ENCODE results near the gene DDT.
"Not testable (repeated sequence)": the region's sequence is repeated elsewhere in the genome, so short reads cannot be mapped to it uniquely, and the experiment has no call there.

Gene DDT

GRCh38 chr22:23986538-23987178 lies 12.4 kb upstream of the DDT start:
- H3K27me3 ChIP-seq (ENCODE audit: insufficient read depth, low read length); H3K36me3 ChIP-seq (ENCODE audit: insufficient read depth, low read depth, low read length); H3K27ac ChIP-seq (ENCODE audit: low read length); H3K4me1 ChIP-seq (ENCODE audit: insufficient read depth, low read length); H3K4me3 ChIP-seq (ENCODE audit: low read length); H3K9me3 ChIP-seq (ENCODE audit: insufficient read depth, low read depth, low read length); H3K9ac ChIP-seq (ENCODE audit: low read depth, low read length): not testable (repeated sequence)

- H3K4me1 ChIP-seq (ENCODE audit: insufficient read depth, low read length); H3K27me3 ChIP-seq (ENCODE audit: insufficient read depth, low read length); H3K9ac ChIP-seq (ENCODE audit: low read depth, low read length); H3K9me3 ChIP-seq (ENCODE audit: insufficient read depth, low read depth, low read length); H3K36me3 ChIP-seq (ENCODE audit: insufficient read depth, low read depth, low read length); H3K27ac ChIP-seq (ENCODE audit: low read length); H3K4me3 ChIP-seq (ENCODE audit: low read length): not testable (repeated sequence)
Measured at GRCh38 chr22:23986089-23986488, 11.8 kb upstream of the DDT start.

- no peak overlapping the region for H3K27ac ChIP-seq (ENCODE audit: low read length)
- no peaks in the 10 kb centered on the region for H3K36me3 ChIP-seq (ENCODE audit: insufficient read depth, low read depth, low read length)
- H3K4me1 ChIP-seq (ENCODE audit: insufficient read depth, low read length) = no peaks in the 10 kb centered on the region
- H3K4me3 ChIP-seq (ENCODE audit: low read length) = no peak overlapping the region
- H3K9ac ChIP-seq (ENCODE audit: low read depth, low read length) = no peak overlapping the region
- H3K27me3 ChIP-seq (ENCODE audit: insufficient read depth, low read length) = no peaks in the 10 kb centered on the region
- H3K9me3 ChIP-seq (ENCODE audit: insufficient read depth, low read depth, low read length) = no peaks in the 10 kb centered on the region
Measured at GRCh38 chr22:23984430-23984829, 10.2 kb upstream of the DDT start.

DNA sequence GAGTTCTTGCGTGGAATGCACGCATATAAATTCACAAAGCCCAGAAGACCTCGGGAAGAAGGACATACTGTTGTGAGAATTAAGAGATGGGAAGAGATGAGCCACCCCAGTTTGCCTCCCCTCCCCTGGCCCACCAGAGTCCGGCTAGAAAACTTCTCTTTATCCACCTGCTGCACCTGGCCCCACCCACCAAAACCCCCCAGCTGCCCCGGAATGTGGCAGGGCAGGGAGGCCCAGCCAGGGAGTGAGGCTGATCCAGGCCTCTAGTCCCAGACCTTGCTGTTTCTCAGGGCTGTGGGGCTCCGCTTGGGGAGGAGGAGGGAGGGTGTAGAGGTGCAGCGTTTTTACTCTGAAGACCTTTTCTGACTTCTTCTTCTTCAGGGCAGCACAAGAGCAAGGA lies 6.3 kb upstream of the DDT start:
- H3K27me3 ChIP-seq (ENCODE audit: insufficient read depth, low read length) = not testable (repeated sequence)

GRCh38 chr22:23979557-23980240 lies 5.5 kb upstream of the DDT start, which contains the start of gene GSTT2:
Gene GSTT2 (plus strand): TSS chr22:23980134.
- H3K4me1 ChIP-seq (ENCODE audit: insufficient read depth, low read length); H3K36me3 ChIP-seq (ENCODE audit: insufficient read depth, low read depth, low read length); H3K9ac ChIP-seq (ENCODE audit: low read depth, low read length); H3K4me3 ChIP-seq (ENCODE audit: low read length); H3K27me3 ChIP-seq (ENCODE audit: insufficient read depth, low read length); H3K27ac ChIP-seq (ENCODE audit: low read length); H3K9me3 ChIP-seq (ENCODE audit: insufficient read depth, low read depth, low read length): not testable (repeated sequence)

More for the DNA sequence above, 6.3 kb upstream of the DDT start:
- not testable (repeated sequence) for H3K4me3 ChIP-seq (ENCODE audit: low read length); H3K9me3 ChIP-seq (ENCODE audit: insufficient read depth, low read depth, low read length); H3K36me3 ChIP-seq (ENCODE audit: insufficient read depth, low read depth, low read length); H3K4me1 ChIP-seq (ENCODE audit: insufficient read depth, low read length); H3K27ac ChIP-seq (ENCODE audit: low read length); H3K9ac ChIP-seq (ENCODE audit: low read depth, low read length)

- H3K9me3 ChIP-seq (ENCODE audit: insufficient read depth, low read depth, low read length); H3K27ac ChIP-seq (ENCODE audit: low read length); H3K4me3 ChIP-seq (ENCODE audit: low read length); H3K36me3 ChIP-seq (ENCODE audit: insufficient read depth, low read depth, low read length); H3K27me3 ChIP-seq (ENCODE audit: insufficient read depth, low read length); H3K9ac ChIP-seq (ENCODE audit: low read depth, low read length); H3K4me1 ChIP-seq (ENCODE audit: insufficient read depth, low read length): not testable (repeated sequence)
Measured at GRCh38 chr22:23977304-23977703, 3.1 kb upstream of the DDT start.

DNA sequence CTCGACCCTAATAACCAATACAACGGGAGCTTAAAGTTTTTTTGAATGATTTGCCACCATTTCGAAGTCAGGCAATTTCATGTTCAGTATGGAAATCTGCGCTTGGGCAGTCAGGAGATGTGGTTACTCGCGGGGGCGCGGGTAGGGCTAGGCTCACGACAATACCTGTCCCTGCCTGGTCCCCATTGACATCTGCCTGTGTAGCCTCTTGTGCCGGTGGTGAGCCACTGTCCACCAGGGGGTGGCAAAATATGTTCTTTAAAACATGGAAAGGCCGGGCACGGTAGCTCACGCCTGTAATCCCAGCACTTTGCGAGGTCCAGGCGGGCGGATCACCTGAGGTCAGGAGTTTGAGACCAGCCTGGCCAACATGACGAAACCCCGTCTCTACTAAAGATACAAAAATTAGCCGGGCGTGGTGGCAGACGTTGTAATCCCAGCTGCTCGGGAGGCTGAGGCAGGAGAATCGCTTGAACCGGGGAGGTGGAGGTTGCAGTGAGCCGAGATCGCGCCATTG lies 653 bp upstream of the DDT start:
- not testable (repeated sequence) for H3K9ac ChIP-seq (ENCODE audit: low read depth, low read length); H3K4me3 ChIP-seq (ENCODE audit: low read length); H3K27ac ChIP-seq (ENCODE audit: low read length); H3K27me3 ChIP-seq (ENCODE audit: insufficient read depth, low read length); H3K4me1 ChIP-seq (ENCODE audit: insufficient read depth, low read length); H3K9me3 ChIP-seq (ENCODE audit: insufficient read depth, low read depth, low read length)
- peaks cover 21% of the 10 kb centered on the region for H3K36me3 ChIP-seq (ENCODE audit: insufficient read depth, low read depth, low read length)

DNA sequence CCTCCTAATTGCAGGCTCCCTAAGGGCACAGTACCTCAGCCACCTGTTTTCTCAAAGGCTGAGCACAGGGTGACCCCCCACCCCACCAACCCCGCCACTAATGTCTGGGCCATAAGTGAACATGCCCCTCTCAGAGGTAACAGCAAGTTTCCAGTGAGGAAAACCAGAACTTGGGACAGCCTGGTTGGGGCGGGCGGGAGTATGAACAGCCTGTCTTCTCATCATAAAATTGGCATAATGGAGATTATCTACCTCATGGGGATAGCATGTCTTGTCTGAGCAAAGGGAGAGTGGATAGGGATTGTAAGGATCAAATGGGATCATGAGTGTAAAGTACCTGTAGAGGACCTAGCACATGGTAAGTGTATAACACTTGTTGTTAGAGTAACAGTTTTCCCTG lies 2.3 kb downstream of the DDT start:
- H3K27ac ChIP-seq (ENCODE audit: low read length); H3K4me3 ChIP-seq (ENCODE audit: low read length); H3K9ac ChIP-seq (ENCODE audit: low read depth, low read length); H3K27me3 ChIP-seq (ENCODE audit: insufficient read depth, low read length); H3K9me3 ChIP-seq (ENCODE audit: insufficient read depth, low read depth, low read length); H3K4me1 ChIP-seq (ENCODE audit: insufficient read depth, low read length): not testable (repeated sequence)
- peaks cover 31% of the 10 kb centered on the region for H3K36me3 ChIP-seq (ENCODE audit: insufficient read depth, low read depth, low read length)

DNA sequence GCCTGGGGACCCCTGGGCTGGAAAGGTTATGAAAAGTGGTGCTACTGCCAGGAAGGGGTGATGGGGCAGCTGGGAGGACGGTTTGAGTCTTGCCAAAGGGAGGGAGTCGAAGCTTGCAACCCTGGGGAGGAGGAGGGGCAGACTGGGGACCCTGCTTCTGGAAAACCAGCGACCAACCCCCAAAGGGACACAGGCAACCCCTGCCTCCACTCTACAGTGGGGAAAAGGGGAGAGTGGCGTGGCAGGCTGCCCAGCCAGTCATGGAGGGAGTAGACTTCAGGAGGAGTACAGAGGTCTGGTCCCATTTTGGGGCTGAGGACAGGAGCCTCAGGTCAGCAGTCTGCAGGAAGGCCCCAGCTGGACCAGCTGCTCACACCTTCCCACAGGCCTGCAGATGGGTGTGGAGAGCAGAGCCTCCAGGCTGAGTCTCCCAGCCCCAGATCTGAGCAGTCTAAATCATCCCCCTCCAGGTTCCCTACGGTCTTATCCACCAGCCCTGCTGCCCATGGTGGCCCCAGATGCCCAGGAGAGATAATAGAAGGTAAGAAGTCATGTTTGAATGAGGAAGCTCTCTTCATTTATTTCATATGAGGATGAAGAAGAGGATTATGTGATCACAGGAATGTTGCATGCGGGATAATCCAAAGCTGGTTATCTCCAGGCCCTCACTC lies 3.3 kb downstream of the DDT start:
- H3K27me3 ChIP-seq (ENCODE audit: insufficient read depth, low read length) = no peaks in the 10 kb centered on the region
- no peak overlapping the region for H3K27ac ChIP-seq (ENCODE audit: low read length)
- H3K9me3 ChIP-seq (ENCODE audit: insufficient read depth, low read depth, low read length) = no peaks in the 10 kb centered on the region
- H3K36me3 ChIP-seq (ENCODE audit: insufficient read depth, low read depth, low read length) = peaks cover 31% of the 10 kb centered on the region
- H3K4me3 ChIP-seq (ENCODE audit: low read length) = no peak overlapping the region
- H3K9ac ChIP-seq (ENCODE audit: low read depth, low read length) = no peak overlapping the region
- no peaks in the 10 kb centered on the region for H3K4me1 ChIP-seq (ENCODE audit: insufficient read depth, low read length)

DNA sequence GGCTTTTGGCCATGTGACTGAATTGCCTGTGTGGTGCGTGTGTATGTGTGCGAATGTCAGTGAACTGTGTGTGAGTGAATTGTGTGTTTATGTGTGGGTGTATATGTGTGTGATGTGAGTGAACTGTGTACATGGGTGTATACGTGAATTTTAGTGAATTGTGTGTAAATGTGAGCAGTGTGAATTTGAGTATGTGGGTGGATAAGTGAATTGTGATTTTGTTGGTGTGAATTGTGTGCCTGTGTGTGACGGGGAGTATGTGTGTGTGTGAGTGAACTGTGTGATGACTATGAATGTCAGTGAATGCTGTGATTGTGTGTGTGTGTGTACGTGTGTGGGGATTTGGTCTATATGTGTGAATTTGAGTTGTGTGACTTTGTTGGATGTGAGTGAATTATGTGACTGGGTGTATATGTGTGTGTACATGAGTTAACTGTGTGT lies 4.0 kb downstream of the DDT start:
- H3K9me3 ChIP-seq (ENCODE audit: insufficient read depth, low read depth, low read length) = no peaks in the 10 kb centered on the region
- H3K36me3 ChIP-seq (ENCODE audit: insufficient read depth, low read depth, low read length) = peaks cover 31% of the 10 kb centered on the region
- no peak overlapping the region for H3K4me3 ChIP-seq (ENCODE audit: low read length)
- no peak overlapping the region for H3K9ac ChIP-seq (ENCODE audit: low read depth, low read length)
- H3K27me3 ChIP-seq (ENCODE audit: insufficient read depth, low read length) = no peaks in the 10 kb centered on the region
- no peaks in the 10 kb centered on the region for H3K4me1 ChIP-seq (ENCODE audit: insufficient read depth, low read length)
- no peak overlapping the region for H3K27ac ChIP-seq (ENCODE audit: low read length)

DNA sequence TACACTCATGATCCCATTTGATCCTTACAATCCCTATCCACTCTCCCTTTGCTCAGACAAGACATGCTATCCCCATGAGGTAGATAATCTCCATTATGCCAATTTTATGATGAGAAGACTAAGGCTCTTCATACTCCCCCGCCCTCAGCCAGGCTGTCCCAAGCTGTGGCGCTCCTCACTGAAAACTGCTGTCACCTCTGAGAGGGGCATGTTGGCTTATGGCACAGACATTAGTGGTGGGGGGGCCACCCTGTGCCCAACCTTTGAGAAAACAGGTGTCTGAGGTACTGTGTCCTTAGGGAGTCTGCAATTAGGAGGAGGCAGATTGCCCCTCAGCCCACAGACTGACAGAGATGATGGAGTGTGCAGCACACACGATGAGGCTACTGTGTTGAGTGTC lies 5.2 kb downstream of the DDT start:
- Histone ChIP-seq H3K4me3 (ENCODE audit: low read length) (no peak overlapping the region), H3K9me3 (ENCODE audit: insufficient read depth, low read depth, low read length) (no peaks in the 10 kb centered on the region), H3K36me3 (ENCODE audit: insufficient read depth, low read depth, low read length) (peaks cover 31% of the 10 kb centered on the region), H3K27me3 (ENCODE audit: insufficient read depth, low read length) (no peaks in the 10 kb centered on the region), H3K9ac (ENCODE audit: low read depth, low read length) (no peak overlapping the region), H3K27ac (ENCODE audit: low read length) (no peak overlapping the region), H3K4me1 (ENCODE audit: insufficient read depth, low read length) (no peaks in the 10 kb centered on the region)

DNA sequence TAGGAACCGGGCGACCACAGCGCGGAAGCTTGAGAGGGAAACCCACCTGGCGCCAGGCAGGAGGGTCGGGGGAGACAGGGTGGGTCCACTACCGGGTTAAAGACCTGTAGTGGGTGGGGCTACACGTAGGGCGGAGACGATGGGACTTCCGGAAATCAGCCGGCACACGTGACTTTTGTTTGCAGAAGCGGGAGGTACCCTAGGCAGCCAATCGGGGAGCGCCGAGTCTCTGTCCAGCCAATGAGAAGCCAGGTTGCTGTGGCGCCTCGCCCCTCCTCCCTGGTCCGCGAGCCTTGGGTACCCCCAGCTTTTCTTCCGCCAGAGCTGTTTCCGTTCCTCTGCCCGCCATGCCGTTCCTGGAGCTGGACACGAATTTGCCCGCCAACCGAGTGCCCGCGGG lies 7.7 kb downstream of the DDT start, which contains the start of gene DDTL:
Gene DDTL, plus strand, starts transcription at position 321 of the 400 bp plus-strand sequence. Its CDS starts 27 bp downstream, at position 348.
- H3K9ac ChIP-seq (ENCODE audit: low read depth, low read length) = not testable (repeated sequence)

More for the DNA sequence above, 7.7 kb downstream of the DDT start, which contains the start of gene DDTL:
- peaks cover 26% of the 10 kb centered on the region for H3K36me3 ChIP-seq (ENCODE audit: insufficient read depth, low read depth, low read length)
- not testable (repeated sequence) for H3K9me3 ChIP-seq (ENCODE audit: insufficient read depth, low read depth, low read length); H3K4me1 ChIP-seq (ENCODE audit: insufficient read depth, low read length); H3K27ac ChIP-seq (ENCODE audit: low read length); H3K27me3 ChIP-seq (ENCODE audit: insufficient read depth, low read length); H3K4me3 ChIP-seq (ENCODE audit: low read length)

Data from iPS-20b (cell line).